Globus pallidus (tissue), 1 donor: ENCODE data around the gene EPB41L5.
"Not testable (repeated sequence)": the region's sequence is repeated elsewhere in the genome, so short reads cannot be mapped to it uniquely, and the experiment has no call there.

Experiments
- DNase-seq: peaks from one replicate; pipeline ENCODE4 v3.0.0-alpha.2; 2015; ENCODE audit warnings: low spot score

Gene EPB41L5

DNA sequence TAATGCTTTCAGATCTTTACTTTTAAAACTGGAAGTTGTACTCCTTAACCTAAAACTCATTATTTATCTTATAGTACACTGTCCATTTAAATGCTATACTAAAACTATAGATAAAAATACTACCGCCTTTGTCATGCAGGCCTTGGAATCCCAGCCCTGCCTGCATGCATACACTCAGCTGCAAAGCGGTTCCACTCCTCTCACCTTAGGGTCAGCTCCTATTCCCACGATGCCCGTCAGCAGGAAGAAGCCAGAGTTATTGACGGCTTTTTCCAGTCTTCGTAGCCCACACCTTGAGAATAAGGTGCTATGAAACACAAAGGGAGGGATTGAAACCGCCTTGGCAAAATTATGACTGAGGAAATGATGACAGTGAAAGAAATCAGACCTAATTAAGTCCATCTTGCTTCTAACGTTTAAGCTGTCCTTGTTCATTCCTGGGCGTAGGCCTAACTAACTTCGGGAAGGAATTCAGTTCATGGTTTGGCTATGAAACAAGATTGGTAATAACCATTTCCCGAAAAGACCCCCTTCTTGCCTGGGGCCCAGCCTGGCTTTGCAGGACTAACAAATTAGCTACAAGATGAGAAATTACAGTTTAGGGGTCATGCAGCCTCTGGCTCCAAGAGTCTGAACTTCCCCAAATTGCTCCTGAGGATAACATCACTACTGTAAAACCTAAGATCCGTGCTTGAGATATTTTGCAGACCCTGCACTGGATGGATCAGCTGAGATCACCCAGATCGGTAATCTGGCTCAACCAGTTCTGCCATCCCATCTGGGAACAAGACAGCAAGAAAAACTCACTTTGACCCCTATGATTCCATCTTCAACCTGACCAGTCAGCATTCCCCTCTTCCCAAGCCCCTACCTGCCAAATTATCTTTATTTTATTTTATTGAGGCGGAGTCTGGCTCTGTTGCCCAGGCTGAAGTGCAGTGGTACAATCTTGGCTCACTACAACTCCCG lies 17.1 kb downstream of the EPB41L5 start:
- no peak for DNase-seq

DNA sequence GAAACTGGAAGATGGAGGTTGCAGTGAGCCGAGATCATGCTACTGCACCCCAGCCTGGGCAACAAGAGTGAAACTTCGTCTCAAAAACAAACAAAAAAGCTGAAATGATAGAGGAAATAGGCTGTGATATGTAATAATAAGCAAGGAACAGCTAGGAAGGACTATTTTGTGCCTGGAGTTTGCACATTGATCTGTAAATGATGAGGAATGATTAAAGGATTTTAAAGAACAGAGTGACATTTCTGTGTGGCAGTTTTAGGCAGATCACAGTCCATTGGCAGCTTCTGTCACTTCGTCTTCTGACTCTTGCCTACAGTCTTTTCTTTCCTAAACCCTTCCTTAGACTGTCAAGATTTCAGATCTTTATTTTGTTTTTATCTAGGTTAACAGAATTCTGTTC lies 19.4 kb downstream of the EPB41L5 start:
- no peak for DNase-seq

DNA sequence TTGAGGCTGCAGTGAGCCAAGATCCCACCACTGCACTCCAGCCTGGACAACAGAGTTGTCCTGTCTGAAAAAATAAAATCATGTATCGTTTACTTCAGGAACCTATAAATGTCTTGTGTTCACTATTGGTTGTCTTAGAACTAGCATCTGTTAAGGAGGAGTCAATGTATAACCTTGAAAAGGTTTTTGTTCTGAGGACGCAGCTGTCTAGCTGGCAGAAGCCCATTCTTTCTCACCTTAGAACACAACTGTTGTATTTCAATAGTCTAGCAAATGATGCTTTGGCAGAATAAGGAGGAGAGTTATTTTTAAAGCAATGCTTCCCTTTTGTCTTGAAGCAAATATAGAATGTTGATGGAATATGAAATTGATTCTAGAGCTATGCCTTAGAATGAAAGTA lies 21.1 kb downstream of the EPB41L5 start:
- DNase-seq, result no peak

DNA sequence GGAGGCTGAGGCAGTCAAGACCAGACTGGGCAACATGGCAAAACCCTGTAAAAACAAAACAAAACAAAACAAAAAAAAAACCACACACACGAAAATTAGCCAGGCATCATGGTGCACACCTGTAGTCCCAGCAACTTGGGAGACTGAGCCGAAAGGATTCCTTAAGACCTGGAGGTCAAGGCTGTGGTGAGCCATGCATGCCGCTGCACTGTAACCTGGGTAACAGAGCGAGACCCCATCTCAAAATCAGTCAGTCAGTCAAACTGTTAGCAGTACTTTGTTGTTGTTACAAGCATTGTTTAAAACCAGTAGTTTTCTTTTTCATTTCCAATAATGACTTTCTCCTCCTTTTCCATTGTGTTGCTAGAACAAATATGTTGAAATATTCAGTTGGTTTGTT lies 21.7 kb downstream of the EPB41L5 start:
- DNase-seq, result no peak

DNA sequence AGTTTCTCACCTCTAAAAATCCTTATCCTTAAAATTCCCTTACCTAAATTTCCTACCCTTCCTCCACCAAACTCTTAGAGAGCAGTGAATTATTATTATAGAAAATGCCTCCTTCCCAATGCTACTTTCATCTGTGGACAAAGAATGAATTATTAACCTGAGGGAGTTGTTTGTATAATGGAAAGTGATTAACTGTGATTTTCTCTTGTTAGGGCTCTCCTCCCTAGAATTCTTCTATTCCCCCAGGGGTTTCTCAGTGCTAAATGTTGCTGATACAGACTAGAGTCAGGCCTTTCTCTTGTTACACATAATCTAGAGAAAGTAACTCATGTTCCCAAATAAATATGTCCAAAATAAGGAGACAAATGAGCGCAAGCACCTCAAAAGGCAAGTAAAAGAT lies 23.3 kb downstream of the EPB41L5 start:
- DNase-seq, result no peak

DNA sequence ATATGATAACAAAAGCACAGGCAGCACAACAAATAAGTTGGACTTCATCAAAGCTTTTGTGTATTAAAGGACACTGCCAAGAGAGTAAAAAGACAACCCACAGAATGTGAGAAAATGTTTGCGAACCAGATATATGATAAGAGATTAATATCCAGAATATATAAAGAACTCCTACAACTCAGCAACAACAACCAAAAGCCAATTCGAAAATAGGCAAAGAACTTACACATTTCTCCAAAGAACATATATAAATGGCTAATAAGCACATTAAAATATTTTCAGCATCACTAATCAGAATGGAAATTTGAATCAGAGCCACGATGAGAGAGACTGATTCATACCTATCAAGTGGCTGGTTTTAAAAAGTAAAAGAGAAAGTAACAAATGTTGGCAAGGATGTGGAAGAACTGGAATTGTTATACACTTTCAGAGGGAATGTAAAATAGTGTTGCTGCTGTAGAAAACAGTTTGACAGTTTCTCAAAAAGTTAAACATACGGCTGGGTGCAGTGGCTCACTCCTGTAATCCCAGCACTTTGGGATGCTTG lies 25.2 kb downstream of the EPB41L5 start:
- DNase-seq, result no peak

DNA sequence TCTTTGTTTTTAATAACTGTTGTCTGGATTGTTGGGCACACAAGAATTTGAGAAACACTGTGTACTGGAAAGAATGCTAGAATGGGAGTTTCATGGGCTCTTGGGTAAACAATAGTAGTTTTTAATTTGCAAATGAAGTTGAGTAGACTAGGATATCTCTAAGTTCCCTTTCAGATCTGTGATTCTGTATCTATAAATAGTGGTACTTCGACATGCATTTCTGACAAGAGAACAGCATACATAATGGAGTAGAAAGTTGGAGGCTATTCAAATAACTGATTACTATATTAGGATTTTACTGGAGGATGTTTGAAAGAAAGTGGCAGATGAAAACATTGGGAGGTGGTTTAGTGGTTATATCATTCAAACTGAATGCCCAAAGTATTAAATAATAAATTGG lies 29.5 kb downstream of the EPB41L5 start:
- no peak for DNase-seq

DNA sequence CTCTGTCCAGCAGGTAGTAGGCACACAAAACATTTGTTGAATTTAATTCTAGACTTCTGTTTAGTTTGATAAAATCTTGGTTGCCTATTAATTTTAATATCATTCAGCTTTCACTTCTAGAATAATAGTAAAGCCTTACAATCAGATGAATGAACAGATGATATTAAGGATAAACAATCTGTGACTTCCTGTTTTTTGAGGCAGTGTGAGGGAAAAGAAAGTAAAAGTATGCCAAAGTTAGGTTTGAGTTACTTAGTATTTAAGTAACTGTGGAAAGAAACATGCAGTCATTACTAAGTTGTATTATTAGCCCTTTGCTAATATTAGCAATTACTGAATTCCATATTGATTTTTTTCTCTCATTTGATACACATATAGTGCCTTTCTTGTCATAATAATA lies 31.5 kb downstream of the EPB41L5 start:
- no peak for DNase-seq

DNA sequence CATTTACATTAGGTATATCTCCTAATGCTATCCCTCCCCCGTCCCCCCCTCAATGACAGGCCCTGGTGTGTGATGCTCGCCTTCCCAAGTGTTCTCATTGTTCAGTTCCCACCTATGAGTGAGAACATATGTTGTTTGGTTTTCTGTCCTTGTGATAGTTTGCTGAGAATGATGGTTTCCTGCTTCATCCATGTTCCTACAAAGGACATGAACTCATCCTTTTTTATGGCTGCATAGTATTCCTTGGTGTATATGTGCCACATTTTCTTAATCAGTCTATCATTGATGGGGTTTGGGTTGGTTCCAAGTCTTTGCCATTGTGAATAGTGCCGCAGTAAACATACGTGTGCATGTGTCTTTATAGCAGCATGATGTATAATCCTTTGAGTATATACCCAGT lies 32.9 kb downstream of the EPB41L5 start:
- not testable (repeated sequence) for DNase-seq

DNA sequence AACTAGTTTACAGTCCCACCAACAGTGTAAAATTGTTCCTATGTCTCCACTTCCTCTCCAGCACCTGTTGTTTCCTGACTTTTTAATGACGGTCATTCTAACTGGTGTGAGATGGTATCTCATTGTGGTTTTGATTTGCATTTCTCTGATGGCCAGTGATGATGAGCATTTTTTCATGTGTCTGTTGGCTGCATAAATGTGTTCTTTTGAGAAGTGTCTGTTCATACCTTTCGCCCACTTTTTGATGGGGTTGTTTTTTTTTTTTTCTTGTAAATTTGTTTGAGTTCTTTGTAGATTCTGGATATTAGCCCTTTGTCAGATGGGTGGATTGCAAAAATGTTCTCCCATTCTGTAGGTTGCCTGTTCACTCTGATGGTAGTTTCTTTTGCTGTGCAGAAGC lies 33.4 kb downstream of the EPB41L5 start:
- not testable (repeated sequence) for DNase-seq

DNA sequence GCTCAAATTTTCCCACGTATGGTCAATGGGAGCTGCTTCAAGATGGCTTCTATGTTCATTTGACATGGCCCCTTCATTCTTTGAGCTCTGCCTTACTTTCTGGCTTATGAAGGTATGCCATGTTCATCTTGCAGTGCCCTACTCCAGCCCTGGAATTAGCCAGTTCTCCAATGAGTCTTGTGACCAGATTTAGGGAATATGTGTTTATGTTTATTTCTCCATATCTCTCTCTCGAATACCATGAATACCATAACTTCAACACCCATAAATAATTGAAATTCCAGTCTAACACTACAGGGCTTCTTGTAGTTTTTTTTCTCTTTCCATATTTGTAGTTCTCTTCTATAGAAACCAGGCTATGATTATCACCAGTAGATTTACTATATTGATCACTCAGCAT lies 39.7 kb downstream of the EPB41L5 start:
- DNase-seq, result no peak

DNA sequence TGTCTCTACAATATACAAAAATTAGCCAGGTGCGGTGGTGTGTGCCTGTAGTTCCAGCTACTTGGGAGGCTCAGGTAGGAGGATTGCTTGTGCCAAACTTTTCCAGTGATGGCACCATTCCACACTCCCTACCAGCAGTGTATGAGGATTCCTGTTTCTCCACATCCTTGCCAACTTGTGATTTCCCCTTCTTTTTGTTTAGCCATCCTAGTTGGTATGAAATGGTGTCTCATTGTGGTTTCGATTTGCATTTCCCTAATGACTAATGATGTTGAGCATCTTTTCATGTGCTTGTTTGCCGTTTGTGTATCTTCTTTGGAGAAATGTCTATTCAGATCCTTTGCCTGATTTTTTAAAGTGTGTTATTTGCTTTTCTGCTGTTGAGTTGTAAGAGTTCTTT lies 41.0 kb downstream of the EPB41L5 start:
- DNase-seq, result no peak

DNA sequence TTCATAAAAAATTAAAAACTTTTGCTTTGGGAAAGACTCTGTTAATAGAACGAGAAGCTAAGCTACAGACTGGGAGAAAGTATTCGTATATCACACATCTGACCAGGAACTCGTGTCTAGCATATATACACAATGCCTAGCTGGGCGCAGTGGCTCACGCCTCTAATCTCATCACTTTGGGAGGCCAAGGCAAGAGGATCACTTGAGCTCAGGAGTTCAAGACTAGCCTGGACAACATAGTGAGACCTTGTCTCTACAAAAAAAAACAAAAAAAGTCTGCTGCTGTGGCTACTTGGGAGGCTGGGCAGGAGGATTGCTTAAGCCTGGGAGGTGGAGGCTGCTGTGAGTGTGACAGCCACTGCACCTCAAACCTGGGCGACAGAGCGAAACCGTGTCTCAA lies 46.6 kb downstream of the EPB41L5 start:
- no peak for DNase-seq

DNA sequence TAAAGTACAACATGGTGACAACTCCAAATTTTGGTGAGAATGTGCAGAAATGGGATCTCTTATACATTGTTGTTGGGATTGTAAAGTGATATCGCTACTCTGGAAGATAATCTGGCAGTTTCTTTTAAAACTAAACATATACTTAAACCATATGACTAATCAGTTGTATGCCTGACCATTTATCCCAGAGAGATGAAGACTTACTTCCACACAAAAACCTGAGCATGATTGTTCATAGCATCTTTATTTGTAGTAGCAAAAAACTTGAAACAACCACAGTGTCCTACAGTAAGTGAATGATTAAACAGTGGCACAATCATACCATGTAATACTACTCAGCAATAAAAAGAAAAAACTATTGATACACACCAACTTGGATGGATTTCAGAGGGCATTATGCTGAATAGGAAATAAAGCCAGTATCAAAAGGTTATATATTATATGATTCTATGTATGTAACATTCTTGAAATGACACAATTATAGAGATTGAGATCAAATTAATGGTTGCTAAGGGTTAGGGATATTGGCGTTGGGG lies 47.3 kb downstream of the EPB41L5 start:
- no peak for DNase-seq

DNA sequence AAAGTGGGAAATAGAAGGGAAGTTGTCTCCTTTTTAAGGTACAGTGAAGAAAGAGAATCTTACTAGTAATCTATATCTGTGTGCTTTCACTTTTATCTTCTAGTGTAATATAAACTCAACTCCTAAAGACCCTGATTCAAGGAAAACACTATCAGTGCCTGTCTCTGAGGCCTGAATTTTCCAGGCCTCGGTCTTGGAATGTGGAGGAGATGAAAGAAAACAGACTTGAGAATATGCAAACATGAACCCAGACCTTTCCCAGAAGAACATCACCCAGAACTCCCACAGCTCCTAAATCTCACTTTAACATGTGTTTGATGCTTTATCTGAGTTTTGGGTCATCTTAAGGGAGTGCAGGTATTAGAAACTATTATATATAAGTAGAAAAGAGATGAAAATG lies 51.8 kb downstream of the EPB41L5 start:
- DNase-seq, result no peak

DNA sequence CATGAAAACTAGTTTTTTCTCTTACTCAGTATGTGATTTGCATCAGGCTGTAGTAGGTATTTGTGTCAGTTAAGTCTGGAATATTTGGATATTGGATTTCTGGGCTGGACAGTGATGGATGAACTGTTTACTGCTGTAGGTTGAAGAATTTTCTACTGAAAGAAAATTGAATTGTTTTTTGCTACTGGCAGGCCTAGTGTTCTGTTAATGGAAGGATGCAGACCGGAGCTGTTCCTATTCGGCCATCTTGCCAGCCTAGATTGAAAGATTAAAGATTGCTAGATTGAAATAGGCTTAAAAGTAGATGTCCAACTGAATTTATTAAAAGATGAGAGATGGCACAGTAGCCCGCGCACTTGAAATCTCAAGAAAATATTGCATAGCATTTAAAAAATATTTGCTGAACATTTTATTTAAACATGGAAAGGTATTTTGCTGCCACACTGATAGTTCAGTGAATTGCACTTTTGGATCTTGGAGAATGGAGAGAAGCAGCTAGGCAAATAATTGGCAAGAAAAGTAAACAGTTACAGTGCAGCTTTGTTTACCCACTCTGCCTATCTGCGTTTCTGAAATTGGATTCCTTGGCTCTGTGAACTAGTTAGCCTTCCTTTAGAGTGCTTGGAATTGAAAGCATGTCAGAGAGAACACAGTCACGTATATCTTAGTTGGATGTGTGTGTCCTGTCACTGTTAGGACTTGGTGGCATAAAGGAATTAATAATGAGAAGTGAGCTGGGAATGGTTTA lies 54.1 kb downstream of the EPB41L5 start:
- DNase-seq, result no peak

DNA sequence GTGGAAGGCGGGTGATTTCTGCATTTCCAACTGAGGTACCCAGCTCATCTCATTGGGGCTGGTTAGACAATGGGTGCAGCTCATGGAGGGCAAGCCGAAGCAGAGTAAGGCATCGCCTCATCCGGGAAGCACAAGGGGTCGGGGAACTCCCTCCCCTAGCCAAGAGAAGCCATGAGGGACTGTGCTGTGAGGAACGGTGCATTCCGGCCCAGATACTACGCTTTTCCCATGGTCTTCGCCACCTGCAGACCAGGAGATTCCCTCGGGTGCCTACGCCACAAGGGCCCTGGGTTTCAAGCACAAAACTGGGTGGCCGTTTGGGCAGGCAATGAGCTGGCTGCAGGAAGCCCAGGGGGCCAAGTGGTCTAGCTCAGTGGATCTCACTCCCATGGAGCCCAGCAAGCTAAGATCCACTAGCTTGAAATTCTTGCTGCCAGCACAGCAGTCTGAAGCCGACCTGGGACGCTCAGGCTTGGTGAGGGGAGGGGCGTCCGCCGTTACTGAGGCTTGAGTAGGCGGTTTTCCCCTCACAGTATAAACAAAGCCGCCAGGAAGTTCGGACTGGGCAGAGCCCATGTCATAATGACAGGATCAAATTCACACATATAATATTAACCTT lies 55.3 kb downstream of the EPB41L5 start:
- DNase-seq, result not testable (repeated sequence)

DNA sequence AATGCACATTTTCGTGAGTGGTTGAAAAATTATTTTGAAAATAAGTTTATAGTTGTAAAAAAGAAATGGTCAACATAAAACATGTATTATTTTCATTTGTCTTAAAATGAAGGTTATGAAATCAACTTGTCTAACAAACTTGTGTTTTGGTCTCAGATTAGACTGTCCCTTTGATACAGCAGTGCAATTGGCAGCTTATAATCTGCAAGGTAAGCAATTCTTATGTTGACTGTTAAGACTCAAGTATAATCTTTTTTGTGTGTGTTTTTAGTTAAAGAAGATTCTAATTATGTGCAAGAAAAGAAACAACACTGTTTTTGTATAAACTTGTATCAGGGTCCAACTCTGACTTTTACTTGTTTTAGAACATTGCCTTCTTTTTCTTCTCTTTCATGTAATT lies 62.7 kb downstream of the EPB41L5 start:
- no peak for DNase-seq

DNA sequence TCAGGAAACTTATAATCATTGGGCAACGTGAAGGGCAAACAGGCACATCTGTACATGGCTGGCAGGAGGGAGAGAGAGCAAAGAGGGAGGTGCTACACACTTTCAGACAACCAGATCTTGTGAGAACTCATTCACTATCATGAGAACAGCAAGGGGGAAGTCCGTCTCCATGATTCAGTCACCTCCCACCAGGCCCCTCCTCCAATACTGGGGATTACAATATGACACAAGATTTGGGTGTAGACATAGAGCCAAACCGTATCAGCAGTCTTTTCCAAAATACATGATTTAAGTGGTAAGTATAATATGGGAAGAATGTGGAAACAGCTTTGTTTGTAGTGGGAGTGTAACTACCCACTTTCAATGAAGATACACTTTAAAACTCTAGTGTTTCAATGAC lies 65.0 kb downstream of the EPB41L5 start:
- no peak for DNase-seq

DNA sequence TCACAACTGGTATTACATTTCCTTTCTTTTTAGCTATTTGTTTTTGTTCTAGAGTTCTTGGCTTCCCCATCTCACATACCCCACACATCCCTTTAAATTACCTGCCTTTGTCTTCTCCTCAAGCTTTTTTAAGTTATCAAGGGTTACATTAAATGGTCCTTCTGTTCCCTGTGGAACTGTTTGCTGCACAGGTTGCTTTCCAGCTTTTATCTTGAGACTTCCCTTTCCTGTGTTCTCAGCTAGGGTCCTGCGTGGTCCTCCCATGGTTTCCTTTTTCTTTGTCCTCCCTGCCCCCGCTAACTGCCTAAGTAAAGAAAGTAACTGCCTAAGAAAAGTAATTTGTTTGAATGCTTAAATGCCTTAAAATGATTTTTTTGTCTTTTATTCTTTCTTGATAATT lies 66.8 kb downstream of the EPB41L5 start:
- no peak for DNase-seq

DNA sequence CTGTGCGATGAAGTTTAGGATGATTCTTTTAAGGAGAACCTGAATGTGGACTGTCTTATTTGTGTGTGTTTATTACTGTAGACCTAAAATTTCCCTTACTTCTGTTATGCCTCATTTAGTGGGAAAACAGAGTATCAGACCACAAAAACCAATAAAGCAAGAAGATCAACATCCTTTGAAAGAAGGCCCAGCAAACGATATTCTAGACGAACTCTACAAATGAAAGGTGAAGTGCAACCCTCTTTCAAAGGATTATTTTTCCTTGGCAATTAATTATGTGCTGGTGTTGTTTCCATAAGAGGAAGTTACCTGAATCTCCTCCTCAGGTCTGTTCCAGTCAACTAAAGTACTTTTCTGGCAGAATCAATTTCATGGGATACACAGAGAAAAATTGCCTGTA lies 78.6 kb downstream of the EPB41L5 start:
- no peak for DNase-seq

DNA sequence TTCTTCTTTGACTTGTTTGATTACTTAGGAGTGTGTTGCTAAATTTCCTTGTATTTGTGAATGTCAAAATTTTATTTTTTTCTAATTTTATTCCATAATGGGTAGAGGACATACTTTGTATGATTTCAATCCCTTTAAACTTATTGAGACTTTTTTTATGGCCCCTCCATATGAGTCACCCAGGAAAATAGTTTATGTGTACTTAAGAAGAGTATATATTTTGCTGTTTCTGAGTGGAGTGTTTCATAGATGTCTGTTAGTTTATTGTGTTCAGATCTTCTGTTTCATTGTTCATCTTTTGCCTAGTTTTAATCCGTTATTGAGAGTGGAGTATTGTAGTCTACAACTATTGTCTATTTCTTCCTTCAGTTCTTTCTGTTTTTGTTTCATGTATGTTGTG lies 81.9 kb downstream of the EPB41L5 start:
- DNase-seq, result no peak
